Right lobe of liver (tissue), 4 donors: ENCODE data around the gene ENO2.

Experiments used
- POLR2A ChIP-seq: fragments of 450-650 bp; IDR thresholded peaks from one replicate; pipeline ENCODE4 v1.6.1; 2017; ENCODE audit warnings: antibody characterized with exemption, mild to moderate bottlenecking
- TF ChIP-seq, protein P1 (sequence below), 4 donors: fragments of 200-600 bp in 3 of 4; fragments of 450-650 bp in 1 of 4; IDR thresholded peaks; one replicate each; pipeline versions ENCODE4 v1.5.1 to v1.8.0; 2016 to 2022; ENCODE audit warnings: antibody characterized with exemption in 4 of 4, mild to moderate bottlenecking in 2 of 4
- donor health status: DM: no; HTN: no; CAD: no.
- donor health status: DM: no; HTN: no; CAD: no.
- donor health status: DM: no; HTN: yes; CAD: no.

DNA sequence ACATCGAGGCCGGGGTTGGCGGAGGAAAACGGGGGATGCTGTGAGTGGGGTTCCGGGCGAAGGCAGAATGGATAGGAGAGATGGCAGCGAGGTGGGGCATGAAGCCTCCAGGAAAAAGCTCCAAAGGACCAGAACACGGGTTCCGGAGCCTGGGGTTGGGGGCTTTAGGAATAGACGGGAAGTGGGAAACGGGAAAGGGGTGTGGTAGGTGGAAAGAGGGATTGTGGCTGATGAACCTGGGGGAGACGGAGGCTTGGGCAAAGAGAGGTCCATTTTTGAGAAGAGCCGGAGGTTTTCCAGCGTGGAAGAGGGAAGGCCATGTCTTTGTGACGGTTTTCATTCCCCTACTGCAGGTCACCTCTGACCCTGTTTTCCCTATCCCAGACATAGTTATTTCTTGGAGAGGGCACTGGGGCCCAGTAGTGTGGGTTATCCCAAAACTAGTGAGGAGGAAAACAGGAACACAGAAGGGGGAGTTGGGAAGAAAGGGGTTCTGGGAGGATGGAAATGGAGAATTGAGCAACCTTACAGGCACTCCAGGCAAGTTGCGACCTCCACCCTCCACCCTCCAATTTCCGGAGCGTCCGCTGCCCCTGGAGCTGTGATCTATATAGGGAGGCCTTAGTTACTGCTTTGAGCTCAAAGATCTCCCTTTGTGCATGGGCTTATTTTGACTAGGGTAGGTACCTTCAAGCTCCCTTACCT is 14.5 kb downstream of the ENO2 start:
- TF ChIP-seq, protein P1, sequence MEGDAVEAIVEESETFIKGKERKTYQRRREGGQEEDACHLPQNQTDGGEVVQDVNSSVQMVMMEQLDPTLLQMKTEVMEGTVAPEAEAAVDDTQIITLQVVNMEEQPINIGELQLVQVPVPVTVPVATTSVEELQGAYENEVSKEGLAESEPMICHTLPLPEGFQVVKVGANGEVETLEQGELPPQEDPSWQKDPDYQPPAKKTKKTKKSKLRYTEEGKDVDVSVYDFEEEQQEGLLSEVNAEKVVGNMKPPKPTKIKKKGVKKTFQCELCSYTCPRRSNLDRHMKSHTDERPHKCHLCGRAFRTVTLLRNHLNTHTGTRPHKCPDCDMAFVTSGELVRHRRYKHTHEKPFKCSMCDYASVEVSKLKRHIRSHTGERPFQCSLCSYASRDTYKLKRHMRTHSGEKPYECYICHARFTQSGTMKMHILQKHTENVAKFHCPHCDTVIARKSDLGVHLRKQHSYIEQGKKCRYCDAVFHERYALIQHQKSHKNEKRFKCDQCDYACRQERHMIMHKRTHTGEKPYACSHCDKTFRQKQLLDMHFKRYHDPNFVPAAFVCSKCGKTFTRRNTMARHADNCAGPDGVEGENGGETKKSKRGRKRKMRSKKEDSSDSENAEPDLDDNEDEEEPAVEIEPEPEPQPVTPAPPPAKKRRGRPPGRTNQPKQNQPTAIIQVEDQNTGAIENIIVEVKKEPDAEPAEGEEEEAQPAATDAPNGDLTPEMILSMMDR (IDR thresholded peaks at IDR 0.05): no peak
- TF ChIP-seq POLR2A: no peak
